ENCODE results near the gene RNF123. TPM values are rescaled to one million over a fixed set of nuclear protein-coding genes. Genes with fewer than 3 reads are reported as not detected.

The RNF123 gene
- total and polyA plus RNA-seq, 2 experiments from 2014 or later = 14.6 to 32.5 TPM

DNA sequence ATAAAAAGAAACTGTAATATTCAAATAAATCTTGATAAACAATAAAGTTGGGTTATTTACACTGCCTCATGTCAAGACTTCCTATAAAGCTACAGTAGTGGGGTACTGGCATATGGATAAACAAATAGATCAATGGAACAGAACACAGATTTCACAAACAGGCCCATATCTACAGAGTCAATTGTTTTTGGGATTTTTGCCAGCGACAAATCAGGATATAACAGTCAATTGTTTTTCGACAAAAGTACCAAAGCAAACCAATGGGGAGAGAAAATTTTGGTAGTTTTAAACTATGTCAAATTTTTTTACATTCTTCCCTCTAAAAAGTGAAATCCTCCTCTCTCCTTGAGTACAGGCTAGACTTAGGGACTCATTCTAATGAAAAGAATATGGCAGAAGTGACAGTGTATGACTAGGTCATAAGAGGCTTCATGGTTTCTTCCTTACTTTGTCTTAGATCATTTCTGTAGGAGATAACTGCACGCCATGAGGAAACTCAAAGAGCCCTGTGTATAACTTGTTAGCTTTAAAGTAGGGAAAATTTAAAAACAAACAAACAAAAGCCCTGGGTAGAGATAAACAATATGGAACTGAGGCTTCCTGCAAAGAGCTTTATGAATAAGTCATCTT is 80.0 kb downstream of the RNF123 start:
- no peak overlapping the region for H3K4me3 ChIP-seq
- no peaks in the 10 kb centered on the region for H3F3A ChIP-seq (replicated peaks; ENCODE audit: low read depth)
- no peaks in the 10 kb centered on the region for H3K27me3 ChIP-seq (ENCODE audit: insufficient read depth)
- Mint-ChIP-seq H3K4me3 (no peak overlapping the region), H3K27ac (no peak overlapping the region), H3K9me3 (no peaks in the 10 kb centered on the region), H3K27me3 (ENCODE audit: insufficient read depth, low read depth, poor library complexity) (no peaks in the 10 kb centered on the region), H3K36me3 (ENCODE audit: low read depth) (peaks cover 3% of the 10 kb centered on the region; the same call in 2 of the 3 replicates), H3K4me1 (no peaks in the 10 kb centered on the region)
- no peaks in the 10 kb centered on the region for H3K36me3 ChIP-seq (ENCODE audit: insufficient read depth)
- H3K4me1 ChIP-seq (ENCODE audit: insufficient read depth) = no peaks in the 10 kb centered on the region
- ATAC-seq (no peak), DNase-seq (ENCODE audit: low spot score) (no peak)
- H3K4me2 ChIP-seq = no peak overlapping the region
- H3K79me2 ChIP-seq (replicated peaks; ENCODE audit: insufficient read depth) = peaks cover 97% of the 10 kb centered on the region
- H3K9me2 ChIP-seq (ENCODE audit: insufficient read depth) = no peaks in the 10 kb centered on the region
- no peak overlapping the region for H2AFZ ChIP-seq
- TF ChIP-seq CTCF (conservative IDR thresholded peaks at IDR 0.05; ENCODE audit: low read depth in 2 of 2) (no peak), POLR2AphosphoS5 (IDR thresholded peaks at IDR 0.05; ENCODE audit: low read depth) (no peak), CREB1 (CRISPR knock-in tag; IDR thresholded peaks at IDR 0.05; ENCODE audit: low read depth) (no peak), JUNB (IDR thresholded peaks at IDR 0.05; ENCODE audit: unreplicated experiment) (no peak), EZH2 (IDR thresholded peaks at IDR 0.05; ENCODE audit: low read depth, unreplicated experiment) (no peak), ZNF114 (CRISPR knock-in tag; IDR thresholded peaks at IDR 0.05) (no peak), ZNF331 (CRISPR knock-in tag; IDR thresholded peaks at IDR 0.05; ENCODE audit: low read depth) (no peak), STAT1 (IDR thresholded peaks at IDR 0.05; ENCODE audit: unreplicated experiment) (no peak), EZH2phosphoT487 (IDR thresholded peaks at IDR 0.05; ENCODE audit: unreplicated experiment) (no peak), ETS1 (IDR thresholded peaks at IDR 0.05) (no peak), NANOG (IDR thresholded peaks at IDR 0.05; ENCODE audit: borderline replicate concordance) (no peak)
- TF ChIP-seq, protein P1, sequence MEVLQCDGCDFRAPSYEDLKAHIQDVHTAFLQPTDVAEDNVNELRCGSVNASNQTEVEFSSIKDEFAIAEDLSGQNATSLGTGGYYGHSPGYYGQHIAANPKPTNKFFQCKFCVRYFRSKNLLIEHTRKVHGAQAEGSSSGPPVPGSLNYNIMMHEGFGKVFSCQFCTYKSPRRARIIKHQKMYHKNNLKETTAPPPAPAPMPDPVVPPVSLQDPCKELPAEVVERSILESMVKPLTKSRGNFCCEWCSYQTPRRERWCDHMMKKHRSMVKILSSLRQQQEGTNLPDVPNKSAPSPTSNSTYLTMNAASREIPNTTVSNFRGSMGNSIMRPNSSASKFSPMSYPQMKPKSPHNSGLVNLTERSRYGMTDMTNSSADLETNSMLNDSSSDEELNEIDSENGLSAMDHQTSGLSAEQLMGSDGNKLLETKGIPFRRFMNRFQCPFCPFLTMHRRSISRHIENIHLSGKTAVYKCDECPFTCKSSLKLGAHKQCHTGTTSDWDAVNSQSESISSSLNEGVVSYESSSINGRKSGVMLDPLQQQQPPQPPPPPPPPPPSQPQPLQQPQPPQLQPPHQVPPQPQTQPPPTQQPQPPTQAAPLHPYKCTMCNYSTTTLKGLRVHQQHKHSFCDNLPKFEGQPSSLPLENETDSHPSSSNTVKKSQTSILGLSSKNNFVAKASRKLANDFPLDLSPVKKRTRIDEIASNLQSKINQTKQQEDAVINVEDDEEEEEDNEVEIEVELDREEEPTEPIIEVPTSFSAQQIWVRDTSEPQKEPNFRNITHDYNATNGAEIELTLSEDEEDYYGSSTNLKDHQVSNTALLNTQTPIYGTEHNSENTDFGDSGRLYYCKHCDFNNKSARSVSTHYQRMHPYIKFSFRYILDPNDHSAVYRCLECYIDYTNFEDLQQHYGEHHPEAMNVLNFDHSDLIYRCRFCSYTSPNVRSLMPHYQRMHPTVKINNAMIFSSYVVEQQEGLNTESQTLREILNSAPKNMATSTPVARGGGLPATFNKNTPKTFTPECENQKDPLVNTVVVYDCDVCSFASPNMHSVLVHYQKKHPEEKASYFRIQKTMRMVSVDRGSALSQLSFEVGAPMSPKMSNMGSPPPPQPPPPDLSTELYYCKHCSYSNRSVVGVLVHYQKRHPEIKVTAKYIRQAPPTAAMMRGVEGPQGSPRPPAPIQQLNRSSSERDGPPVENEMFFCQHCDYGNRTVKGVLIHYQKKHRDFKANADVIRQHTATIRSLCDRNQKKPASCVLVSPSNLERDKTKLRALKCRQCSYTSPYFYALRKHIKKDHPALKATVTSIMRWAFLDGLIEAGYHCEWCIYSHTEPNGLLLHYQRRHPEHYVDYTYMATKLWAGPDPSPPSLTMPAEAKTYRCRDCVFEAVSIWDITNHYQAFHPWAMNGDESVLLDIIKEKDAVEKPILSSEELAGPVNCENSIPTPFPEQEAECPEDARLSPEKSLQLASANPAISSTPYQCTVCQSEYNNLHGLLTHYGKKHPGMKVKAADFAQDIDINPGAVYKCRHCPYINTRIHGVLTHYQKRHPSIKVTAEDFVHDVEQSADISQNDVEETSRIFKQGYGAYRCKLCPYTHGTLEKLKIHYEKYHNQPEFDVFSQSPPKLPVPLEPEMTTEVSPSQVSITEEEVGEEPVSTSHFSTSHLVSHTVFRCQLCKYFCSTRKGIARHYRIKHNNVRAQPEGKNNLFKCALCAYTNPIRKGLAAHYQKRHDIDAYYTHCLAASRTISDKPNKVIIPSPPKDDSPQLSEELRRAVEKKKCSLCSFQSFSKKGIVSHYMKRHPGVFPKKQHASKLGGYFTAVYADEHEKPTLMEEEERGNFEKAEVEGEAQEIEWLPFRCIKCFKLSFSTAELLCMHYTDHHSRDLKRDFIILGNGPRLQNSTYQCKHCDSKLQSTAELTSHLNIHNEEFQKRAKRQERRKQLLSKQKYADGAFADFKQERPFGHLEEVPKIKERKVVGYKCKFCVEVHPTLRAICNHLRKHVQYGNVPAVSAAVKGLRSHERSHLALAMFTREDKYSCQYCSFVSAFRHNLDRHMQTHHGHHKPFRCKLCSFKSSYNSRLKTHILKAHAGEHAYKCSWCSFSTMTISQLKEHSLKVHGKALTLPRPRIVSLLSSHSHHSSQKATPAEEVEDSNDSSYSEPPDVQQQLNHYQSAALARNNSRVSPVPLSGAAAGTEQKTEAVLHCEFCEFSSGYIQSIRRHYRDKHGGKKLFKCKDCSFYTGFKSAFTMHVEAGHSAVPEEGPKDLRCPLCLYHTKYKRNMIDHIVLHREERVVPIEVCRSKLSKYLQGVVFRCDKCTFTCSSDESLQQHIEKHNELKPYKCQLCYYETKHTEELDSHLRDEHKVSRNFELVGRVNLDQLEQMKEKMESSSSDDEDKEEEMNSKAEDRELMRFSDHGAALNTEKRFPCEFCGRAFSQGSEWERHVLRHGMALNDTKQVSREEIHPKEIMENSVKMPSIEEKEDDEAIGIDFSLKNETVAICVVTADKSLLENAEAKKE (CRISPR knock-in tag; IDR thresholded peaks at IDR 0.05) = no peak
- TF ChIP-seq, protein P2, sequence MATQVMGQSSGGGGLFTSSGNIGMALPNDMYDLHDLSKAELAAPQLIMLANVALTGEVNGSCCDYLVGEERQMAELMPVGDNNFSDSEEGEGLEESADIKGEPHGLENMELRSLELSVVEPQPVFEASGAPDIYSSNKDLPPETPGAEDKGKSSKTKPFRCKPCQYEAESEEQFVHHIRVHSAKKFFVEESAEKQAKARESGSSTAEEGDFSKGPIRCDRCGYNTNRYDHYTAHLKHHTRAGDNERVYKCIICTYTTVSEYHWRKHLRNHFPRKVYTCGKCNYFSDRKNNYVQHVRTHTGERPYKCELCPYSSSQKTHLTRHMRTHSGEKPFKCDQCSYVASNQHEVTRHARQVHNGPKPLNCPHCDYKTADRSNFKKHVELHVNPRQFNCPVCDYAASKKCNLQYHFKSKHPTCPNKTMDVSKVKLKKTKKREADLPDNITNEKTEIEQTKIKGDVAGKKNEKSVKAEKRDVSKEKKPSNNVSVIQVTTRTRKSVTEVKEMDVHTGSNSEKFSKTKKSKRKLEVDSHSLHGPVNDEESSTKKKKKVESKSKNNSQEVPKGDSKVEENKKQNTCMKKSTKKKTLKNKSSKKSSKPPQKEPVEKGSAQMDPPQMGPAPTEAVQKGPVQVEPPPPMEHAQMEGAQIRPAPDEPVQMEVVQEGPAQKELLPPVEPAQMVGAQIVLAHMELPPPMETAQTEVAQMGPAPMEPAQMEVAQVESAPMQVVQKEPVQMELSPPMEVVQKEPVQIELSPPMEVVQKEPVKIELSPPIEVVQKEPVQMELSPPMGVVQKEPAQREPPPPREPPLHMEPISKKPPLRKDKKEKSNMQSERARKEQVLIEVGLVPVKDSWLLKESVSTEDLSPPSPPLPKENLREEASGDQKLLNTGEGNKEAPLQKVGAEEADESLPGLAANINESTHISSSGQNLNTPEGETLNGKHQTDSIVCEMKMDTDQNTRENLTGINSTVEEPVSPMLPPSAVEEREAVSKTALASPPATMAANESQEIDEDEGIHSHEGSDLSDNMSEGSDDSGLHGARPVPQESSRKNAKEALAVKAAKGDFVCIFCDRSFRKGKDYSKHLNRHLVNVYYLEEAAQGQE (IDR thresholded peaks at IDR 0.05; ENCODE audit: unreplicated experiment) = no peak
- no peak overlapping the region for H3K27ac ChIP-seq (ENCODE audit: low read depth)
- peaks cover 35% of the 10 kb centered on the region for H4K20me1 ChIP-seq (replicated peaks; ENCODE audit: insufficient read depth)

All from GM23338 (cell line).